NCI-H187 treated with DMSO at 0.1 percent for 48 hours (cell line): ENCODE data around the gene DVL2.
"Not testable (repeated sequence)": the region's sequence is repeated elsewhere in the genome, so short reads cannot be mapped to it uniquely, and the experiment has no call there.

ENCODE experiments used
- DNase-seq: peaks from one replicate; lab custom pipeline; 2025; lab: John Stamatoyannopoulos, UW

DVL2 gene

GRCh38 chr17:7256766-7257456, 22.6 kb upstream of the DVL2 start:
- no peak for DNase-seq

GRCh38 chr17:7254511-7254910, 20.2 kb upstream of the DVL2 start:
- DNase-seq = no peak

GRCh38 chr17:7253082-7253481, 18.8 kb upstream of the DVL2 start:
- DNase-seq = no peak

GRCh38 chr17:7252176-7253043, 18.1 kb upstream of the DVL2 start, which contains the start of gene ELP5:
Gene ELP5, plus strand, starts transcription at chr17:7252215. Its CDS starts 336 bp downstream, at chr17:7252551.
- DNase-seq = no peak

GRCh38 chr17:7251661-7252175, 17.4 kb upstream of the DVL2 start, which contains the start of gene CTDNEP1:
Gene CTDNEP1, minus strand, starts transcription at chr17:7251734. Its CDS starts 438 bp downstream, at chr17:7251296.
- DNase-seq = peak; percentile 87

- DNase-seq = no peak
These were observed 16.6 kb upstream of the DVL2 start for GRCh38 chr17:7250695-7251627.

GRCh38 chr17:7249830-7250229, 15.5 kb upstream of the DVL2 start:
- no peak for DNase-seq

GRCh38 chr17:7249214-7249613, 14.9 kb upstream of the DVL2 start:
- no peak for DNase-seq

- DNase-seq = no peak
These were observed 14.5 kb upstream of the DVL2 start for GRCh38 chr17:7248796-7249195.

- no peak for DNase-seq
These were observed 12.5 kb upstream of the DVL2 start for GRCh38 chr17:7246779-7247178.

- not testable (repeated sequence) for DNase-seq
These were observed 9.5 kb upstream of the DVL2 start for GRCh38 chr17:7243838-7244237.

GRCh38 chr17:7243453-7243729, 9.1 kb upstream of the DVL2 start:
- no peak for DNase-seq

- DNase-seq = no peak
These were observed 8.6 kb upstream of the DVL2 start for GRCh38 chr17:7242717-7243452.

- no peak for DNase-seq
These were observed 7.7 kb upstream of the DVL2 start, which contains the start of gene GABARAP for GRCh38 chr17:7241783-7242716. Gene GABARAP, minus strand, starts transcription at chr17:7242449. Its CDS starts 119 bp downstream, at chr17:7242330.

GRCh38 chr17:7241090-7241733, 6.9 kb upstream of the DVL2 start:
- DNase-seq = no peak

- DNase-seq = no peak
These were observed 6.1 kb upstream of the DVL2 start for GRCh38 chr17:7240375-7240774.

- DNase-seq = peak; percentile 93
These were observed 5.0 kb upstream of the DVL2 start, which contains the start of gene PHF23 for GRCh38 chr17:7239091-7240027. Gene PHF23, minus strand, starts transcription at chr17:7239457. Its CDS starts 178 bp downstream, at chr17:7239279.

GRCh38 chr17:7238420-7239090, 4.2 kb upstream of the DVL2 start:
- no peak for DNase-seq
